Measurements from ENCODE around the gene TRUB1.

DNA sequence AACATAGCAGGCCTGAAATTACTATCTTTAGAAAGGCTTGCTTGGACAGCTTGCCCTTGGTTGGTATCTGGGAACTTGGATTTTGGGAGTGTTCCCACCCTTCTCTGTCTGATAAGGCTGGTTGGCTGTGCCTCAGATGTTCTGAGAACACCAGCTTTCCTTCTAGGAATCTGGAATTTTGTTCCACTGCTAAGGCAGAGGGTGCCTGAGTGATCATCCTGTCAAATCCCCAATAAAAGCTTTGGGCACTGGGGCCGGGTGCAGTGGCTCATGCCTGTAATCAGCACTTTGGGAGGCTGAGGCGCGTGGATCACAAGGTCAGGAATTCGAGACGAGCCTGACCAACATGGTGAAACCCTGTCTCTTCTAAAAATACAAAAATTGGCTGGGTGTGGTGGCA, 5.0 kb downstream of the TRUB1 start:
- TF ChIP-seq POLR2A (IDR thresholded peaks at IDR 0.05), result no peak
- TF ChIP-seq, protein P1, sequence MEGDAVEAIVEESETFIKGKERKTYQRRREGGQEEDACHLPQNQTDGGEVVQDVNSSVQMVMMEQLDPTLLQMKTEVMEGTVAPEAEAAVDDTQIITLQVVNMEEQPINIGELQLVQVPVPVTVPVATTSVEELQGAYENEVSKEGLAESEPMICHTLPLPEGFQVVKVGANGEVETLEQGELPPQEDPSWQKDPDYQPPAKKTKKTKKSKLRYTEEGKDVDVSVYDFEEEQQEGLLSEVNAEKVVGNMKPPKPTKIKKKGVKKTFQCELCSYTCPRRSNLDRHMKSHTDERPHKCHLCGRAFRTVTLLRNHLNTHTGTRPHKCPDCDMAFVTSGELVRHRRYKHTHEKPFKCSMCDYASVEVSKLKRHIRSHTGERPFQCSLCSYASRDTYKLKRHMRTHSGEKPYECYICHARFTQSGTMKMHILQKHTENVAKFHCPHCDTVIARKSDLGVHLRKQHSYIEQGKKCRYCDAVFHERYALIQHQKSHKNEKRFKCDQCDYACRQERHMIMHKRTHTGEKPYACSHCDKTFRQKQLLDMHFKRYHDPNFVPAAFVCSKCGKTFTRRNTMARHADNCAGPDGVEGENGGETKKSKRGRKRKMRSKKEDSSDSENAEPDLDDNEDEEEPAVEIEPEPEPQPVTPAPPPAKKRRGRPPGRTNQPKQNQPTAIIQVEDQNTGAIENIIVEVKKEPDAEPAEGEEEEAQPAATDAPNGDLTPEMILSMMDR (IDR thresholded peaks at IDR 0.05), result no peak
